IMR-90 (cell line): Measurements from ENCODE around the gene ARHGEF37. TPM values are rescaled to one million over a fixed set of nuclear protein-coding genes. Genes with fewer than 3 reads are reported as not detected.

Experiments used
- ATAC-seq: fragments of 200-7000 bp; cut with Tn5 transposase; 2 replicates; pipeline ENCODE4 v1.9.1; 2020; ENCODE audit warnings: low read depth, mild to moderate bottlenecking, moderate library complexity
- BruUV-seq: library from RNA; stranded (reverse); fragments of 400-500 nt; replicated peaks from 2 replicates; lab custom pipeline; 2021; lab: Mats Ljungman, UMichigan
- CTCF ChIA-PET: fragments of 300-600 bp; formaldehyde crosslinking; extraction: SDS; loops from one replicate; lab custom pipeline; 2021; ENCODE audit warnings: antibody characterized with exemption; lab: Yijun Ruan, JAX
- POLR2A ChIA-PET: fragments of 300-600 bp; sonication (Branson Sonifier 250); formaldehyde crosslinking; loops from one replicate; lab custom pipeline; 2022; ENCODE audit warnings: antibody characterized with exemption; ENCODE audit not compliant: unreplicated experiment; lab: Charles Lee
- DNase-seq: peaks from one replicate; pipeline ENCODE4 v3.0.0; 2013
- H2AFZ ChIP-seq: replicated peaks from 2 replicates; pipeline ENCODE3; 2013; ENCODE audit warnings: low read length, mild to moderate bottlenecking; ENCODE audit not compliant: poor library complexity
- H2AK5ac ChIP-seq: 2 replicates; pipeline ENCODE4 v1.6.1; 2013; ENCODE audit warnings: low read depth, low read length, inconsistent platforms
- H2AK9ac ChIP-seq: replicated peaks from 2 replicates; pipeline ENCODE3; 2013; ENCODE audit warnings: mild to moderate bottlenecking, low read depth, low read length, moderate library complexity; ENCODE audit not compliant: poor library complexity
- H2BK120ac ChIP-seq: 2 replicates; pipeline ENCODE4 v1.6.1; 2013; ENCODE audit warnings: low read depth, low read length, inconsistent platforms
- H2BK15ac ChIP-seq: 3 replicates; pipeline ENCODE4 v1.6.1; 2013; ENCODE audit warnings: low read depth, low read length, inconsistent platforms
- H2BK20ac ChIP-seq: 2 replicates; pipeline ENCODE4 v1.6.1; 2013; ENCODE audit warnings: low read depth, mild to moderate bottlenecking, inconsistent platforms, low read length, moderate library complexity
- H2BK5ac ChIP-seq: 2 replicates; pipeline ENCODE4 v1.6.1; 2013; ENCODE audit warnings: mild to moderate bottlenecking, low read depth, low read length, inconsistent platforms; ENCODE audit not compliant: poor library complexity, severe bottlenecking
- H3K14ac ChIP-seq: replicated peaks from 2 replicates; pipeline ENCODE4 v1.6.1; 2013; ENCODE audit warnings: low read depth, low read length, inconsistent platforms
- H3K18ac ChIP-seq: 2 replicates; pipeline ENCODE4 v1.6.1; 2013; ENCODE audit warnings: low read depth, low read length, control low read depth
- H3K23ac ChIP-seq: 2 replicates; pipeline ENCODE4 v1.6.1; 2013; ENCODE audit warnings: low read depth, low read length, inconsistent platforms
- H3K27ac ChIP-seq: 2 replicates; pipeline ENCODE4 v1.5.1; 2013; ENCODE audit warnings: mild to moderate bottlenecking, control low read depth, low read length; ENCODE audit not compliant: insufficient read depth
- H3K27me3 ChIP-seq: 2 replicates; pipeline ENCODE4 v1.6.1; 2013; ENCODE audit warnings: low read length; ENCODE audit not compliant: control insufficient read depth, insufficient read depth
- H3K36me3 ChIP-seq: 2 replicates; pipeline ENCODE4 v1.6.1; 2013; ENCODE audit warnings: low read length, mixed read lengths; ENCODE audit not compliant: control insufficient read depth, insufficient read depth
- H3K4ac ChIP-seq: 2 replicates; pipeline ENCODE4 v1.6.1; 2013; ENCODE audit warnings: low read depth, low read length, inconsistent platforms
- H3K4me1 ChIP-seq: 2 replicates; pipeline ENCODE4 v1.6.1; 2013; ENCODE audit warnings: low read length, mixed read lengths; ENCODE audit not compliant: control insufficient read depth, insufficient read depth
- H3K4me2 ChIP-seq: 2 replicates; pipeline ENCODE4 v1.6.1; 2013; ENCODE audit warnings: low read depth, mild to moderate bottlenecking, control low read depth, low read length, moderate library complexity
- H3K4me3 ChIP-seq: 2 replicates; pipeline ENCODE4 v1.5.1; 2013; ENCODE audit warnings: low read depth, mild to moderate bottlenecking, control low read depth, low read length, moderate library complexity; ENCODE audit not compliant: insufficient read depth
- H3K56ac ChIP-seq: 2 replicates; pipeline ENCODE4 v1.6.1; 2013; ENCODE audit warnings: low read length, inconsistent platforms; ENCODE audit not compliant: insufficient read depth; ENCODE audit errors: extremely low read depth
- H3K79me1 ChIP-seq, 2 experiments: 2 replicates each; pipeline ENCODE4 v1.6.1; 2013; ENCODE audit warnings: low read length in 2 of 2, inconsistent platforms in 1 of 2, low read depth in 1 of 2
- H3K9ac ChIP-seq: 2 replicates; pipeline ENCODE4 v1.6.1; 2013; ENCODE audit warnings: low read depth, low read length, control low read depth
- H3K9me1 ChIP-seq: 2 replicates; pipeline ENCODE4 v1.6.1; 2013; ENCODE audit warnings: low read length, inconsistent platforms; ENCODE audit not compliant: insufficient read depth
- H3K9me3 ChIP-seq: 2 replicates; pipeline ENCODE4 v1.6.1; 2013; ENCODE audit warnings: low read length; ENCODE audit not compliant: control insufficient read depth, insufficient read depth
- H4K20me1 ChIP-seq: 2 replicates; pipeline ENCODE4 v1.6.1; 2013; ENCODE audit warnings: low read length, inconsistent platforms; ENCODE audit not compliant: insufficient read depth
- H4K5ac ChIP-seq: 2 replicates; pipeline ENCODE4 v1.6.1; 2013; ENCODE audit warnings: mild to moderate bottlenecking, low read depth, low read length, control low read depth
- H4K8ac ChIP-seq, 2 experiments: 2 replicates each; pipeline ENCODE4 v1.6.1; 2013; ENCODE audit warnings: low read depth in 2 of 2, low read length in 2 of 2, control low read depth in 1 of 2, inconsistent platforms in 1 of 2
- H4K91ac ChIP-seq: 2 replicates; pipeline ENCODE4 v1.6.1; 2013; ENCODE audit warnings: low read depth, low read length, inconsistent platforms; ENCODE audit not compliant: insufficient read depth
- CTCF ChIP-seq: conservative IDR thresholded peaks from 2 replicates; pipeline ENCODE4 v1.5.1; 2012; ENCODE audit warnings: mild to moderate bottlenecking, low read depth, low read length, improper control_type of control experiment
- MXI1 ChIP-seq: IDR thresholded peaks from 2 replicates; pipeline ENCODE4 v1.6.1; 2012; ENCODE audit warnings: low read depth, mild to moderate bottlenecking, low read length, moderate library complexity, borderline replicate concordance
- POLR2A ChIP-seq: IDR thresholded peaks from 2 replicates; pipeline ENCODE4 v1.6.1; 2012; ENCODE audit warnings: mild to moderate bottlenecking, low read depth, low read length
- RCOR1 ChIP-seq: IDR thresholded peaks from 2 replicates; pipeline ENCODE4 v1.6.1; 2012; ENCODE audit warnings: mild to moderate bottlenecking, low read length, improper control_type of control experiment; ENCODE audit not compliant: insufficient replicate concordance
- SMC3 ChIP-seq: fragments of 150-350 bp; IDR thresholded peaks from 2 replicates; pipeline ENCODE4 v1.6.1; 2016; ENCODE audit warnings: low read depth, mild to moderate bottlenecking, antibody characterized with exemption, low read length, moderate library complexity
- WGBS, 2 experiments: methylation state at CpG; one replicate each; pipeline versions ENCODE4 v1.1.5 to v1.1.7; 2013; ENCODE audit warnings: missing lambda C conversion rate in 2 of 2; ENCODE audit not compliant: insufficient read length in 1 of 2; ENCODE audit errors: extremely low coverage in 2 of 2; 5-methylcytosine and 5-hydroxymethylcytosine counted together
- dilution Hi-C: fragments of 300-500 bp; cut with HindIII; formaldehyde crosslinking; loops from one replicate; pipeline ENCODE4 v1.14.3; 2018; ENCODE audit warnings: low sequenced_read_pairs; ENCODE audit not compliant: unreplicated experiment
- in situ Hi-C: fragments of 300-500 bp; cut with MboI; formaldehyde crosslinking; loops from 3 replicates; pipeline ENCODE4 v1.14.3; 2019; ENCODE audit warnings: low sequenced_read_pairs, inconsistent platforms, mixed read lengths
- intact Hi-C: fragments of 100-400 bp; cut with micrococcal nuclease; formaldehyde crosslinking; loops from 2 replicates; pipeline ENCODE4 v1.10.0; 2022
- polyA plus RNA-seq, 3 experiments: library from polyadenylated mRNA; depleted of rRNA; stranded (reverse); fragments of >200 nt; gene quantifications; 2 replicates each; pipeline ENCODE4 v1.2.3, GENCODE V29; 2012; ENCODE audit warnings: low replicate concordance in 1 of 3
- total RNA-seq: library from RNA; depleted of rRNA; stranded (reverse); fragments of >200 nt; gene quantifications from 2 replicates; pipeline ENCODE4 v1.2.3, GENCODE V29; 2012

Gene ARHGEF37
- total and polyA plus RNA-seq, 2 of the 4 experiments (the other 2 are of a cell fraction), result 0.39 to 0.54 TPM

- CTCF ChIA-PET, result no interaction called here
- Histone ChIP-seq H3K4me2 (no peak overlapping the region), H2AK9ac (no peak overlapping the region), H3K56ac (no peak overlapping the region), H3K14ac (no peak overlapping the region), H3K9me3 (no peaks in the 10 kb centered on the region), H3K27ac (no peak overlapping the region), H3K4me3 (no peak overlapping the region), H3K36me3 (no peaks in the 10 kb centered on the region), H4K91ac (no peak overlapping the region), H2AFZ (no peak overlapping the region), H3K4me1 (no peaks in the 10 kb centered on the region), H3K23ac (no peak overlapping the region), H3K4ac (no peak overlapping the region), H3K9ac (no peak overlapping the region), H3K18ac (no peak overlapping the region), H4K5ac (no peak overlapping the region), H4K8ac (no peak overlapping the region), H2AK5ac (no peak overlapping the region; the same call in 1 of the 2 replicates), H3K79me1 (no peaks in the 10 kb centered on the region), H2BK15ac (no peak overlapping the region), H4K20me1 (no peaks in the 10 kb centered on the region), H3K9me1 (no peaks in the 10 kb centered on the region), H2BK20ac (no peak overlapping the region), H2BK5ac (no peak overlapping the region), H3K27me3 (no peaks in the 10 kb centered on the region), H2BK120ac (no peak overlapping the region)
- 83% methylated on average over 2 of the region's 4 CpGs; no CpG with 5 or more reads in 1 of the 2 experiments for WGBS, 2 experiments
- in situ Hi-C loops, result loop anchor here (25.0 kb wide), 1 partner anchor 410 kb away; no protein-coding TSS in a partner anchor
- DNase-seq, result no peak
- intact Hi-C loops, result no loop called here
- no TSS peak for BruUV-seq
- no peak for ATAC-seq
- no peak for TF ChIP-seq RCOR1
- TF ChIP-seq SMC3, result no peak
- TF ChIP-seq POLR2A, result no peak
- no peak for TF ChIP-seq CTCF
- no peak for TF ChIP-seq MXI1
- dilution Hi-C loops, result no loop called here
- POLR2A ChIA-PET, result no interaction called here
Measured at GRCh38 chr5:149572576-149573231, 8.6 kb upstream of the ARHGEF37 start.
